IgD-negative memory B cell (primary cell): ENCODE data around the gene CDK14. TPM values are rescaled to one million over a fixed set of nuclear protein-coding genes. Genes with fewer than 3 reads are reported as not detected.

Source experiments
- H3K27ac Mint-ChIP-seq, 3 donors: one replicate each; pipeline ENCODE4 v1.8.0; 2020 to 2022; ENCODE audit warnings: mild to moderate bottlenecking in 3 of 3, mixed read lengths in 3 of 3, moderate library complexity in 1 of 3
- H3K27me3 Mint-ChIP-seq: one replicate; pipeline ENCODE4 v1.8.0; 2021; ENCODE audit warnings: mixed read lengths
- H3K36me3 Mint-ChIP-seq: one replicate; pipeline ENCODE4 v1.8.0; 2020; ENCODE audit warnings: mild to moderate bottlenecking, mixed read lengths
- H3K4me1 Mint-ChIP-seq, 3 donors: one replicate each; pipeline ENCODE4 v1.8.0; 2020 to 2022; ENCODE audit warnings: mixed read lengths in 3 of 3, mild to moderate bottlenecking in 1 of 3
- H3K4me3 Mint-ChIP-seq, 4 donors: one replicate each; pipeline ENCODE4 v1.8.0; 2020 to 2022; ENCODE audit warnings: mild to moderate bottlenecking in 4 of 4, mixed read lengths in 4 of 4, moderate library complexity in 3 of 4
- H3K9me3 Mint-ChIP-seq, 3 donors: one replicate each; pipeline ENCODE4 v1.8.0; 2020 to 2021; ENCODE audit warnings: mixed read lengths in 3 of 3, mild to moderate bottlenecking in 1 of 3
- polyA plus RNA-seq: library from polyadenylated mRNA; unstranded; fragments of 300-500 nt; fragmentation: Illumina TruSeq; gene quantifications from one replicate; pipeline ENCODE4 v1.2.3, GENCODE V29; 2021

The CDK14 gene
- polyA plus RNA-seq, 1 donor from 2014 or later = 53.0 TPM

DNA sequence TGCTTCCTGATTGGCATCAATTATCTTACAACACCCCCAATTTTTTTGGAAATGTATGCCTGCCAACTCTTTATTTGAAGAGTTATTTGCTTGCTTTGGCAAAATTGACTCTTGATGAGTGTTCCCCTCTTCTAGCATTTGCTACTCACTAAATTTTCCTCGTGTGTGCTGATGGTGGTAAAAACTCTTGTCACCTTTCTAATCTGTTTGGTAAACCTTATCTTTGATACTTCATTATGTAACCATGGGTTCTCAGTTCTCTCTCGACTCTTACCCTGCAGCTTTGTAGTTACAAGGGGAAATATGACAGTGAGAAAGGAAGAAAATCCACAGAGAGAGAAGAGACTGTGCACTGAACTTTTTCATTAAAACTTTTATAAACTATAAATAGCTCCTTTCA is 102.5 kb downstream of the CDK14 start:
- H3K4me3 Mint-ChIP-seq = no peak overlapping the region
- H3K27ac Mint-ChIP-seq = no peak overlapping the region
- H3K36me3 Mint-ChIP-seq = peaks cover 4% of the 10 kb centered on the region
- H3K9me3 Mint-ChIP-seq = peaks cover 0 to 5% (median 4%) of the 10 kb centered on the region in 3 donors
- H3K4me1 Mint-ChIP-seq = peaks cover 23 to 36% (median 27%) of the 10 kb centered on the region in 3 donors
- H3K27me3 Mint-ChIP-seq = no peaks in the 10 kb centered on the region

DNA sequence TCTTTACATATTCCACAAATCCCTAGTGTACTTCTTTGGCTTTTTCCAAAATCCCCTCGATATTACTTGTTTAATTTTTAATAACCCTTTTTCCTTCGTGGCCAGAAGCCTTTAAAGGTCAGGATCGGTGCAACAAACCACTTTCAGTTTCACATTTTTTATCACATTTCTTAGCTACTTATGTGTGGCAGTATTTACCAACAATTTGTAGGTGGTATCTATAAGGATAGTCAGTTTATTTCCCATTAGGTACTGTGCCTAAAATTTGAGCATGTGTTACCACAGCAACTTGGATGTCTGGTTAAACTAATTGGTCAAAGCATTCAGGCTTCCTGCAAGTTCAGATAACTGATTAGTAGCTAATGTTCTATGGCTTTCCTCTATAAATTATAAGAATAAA is 104.9 kb downstream of the CDK14 start:
- Mint-ChIP-seq H3K4me1 (peaks cover 24 to 41% (median 28%) of the 10 kb centered on the region in 3 donors), H3K36me3 (peaks cover 4% of the 10 kb centered on the region), H3K4me3 (peak overlapping the region; percentile 79 to 91 (median 88)), H3K9me3 (peaks cover 0 to 5% (median 4%) of the 10 kb centered on the region in 3 donors), H3K27me3 (no peaks in the 10 kb centered on the region), H3K27ac (peak overlapping the region; percentile 21 to 87 (median 41))

- Mint-ChIP-seq H3K4me3 (peak overlapping the region in 2 of 4 donors; percentile 25 to 91), H3K27me3 (no peaks in the 10 kb centered on the region), H3K27ac (peak overlapping the region in 1 of 3 donors; percentile 87), H3K36me3 (peaks cover 2% of the 10 kb centered on the region), H3K9me3 (peaks cover 0 to 2% (median 2%) of the 10 kb centered on the region in 3 donors), H3K4me1 (peaks cover 29 to 45% (median 33%) of the 10 kb centered on the region in 3 donors)
These were observed 105.7 kb downstream of the CDK14 start for GRCh38 chr7:90701771-90702170.

GRCh38 chr7:90705391-90706071 is 109.4 kb downstream of the CDK14 start:
- Mint-ChIP-seq H3K27ac (peak overlapping the region in 2 of 3 donors; percentile 6 to 54), H3K4me1 (peaks cover 33 to 43% (median 37%) of the 10 kb centered on the region in 3 donors), H3K9me3 (no peaks in the 10 kb centered on the region), H3K36me3 (no peaks in the 10 kb centered on the region), H3K4me3 (peak overlapping the region in 1 of 4 donors; percentile 5), H3K27me3 (no peaks in the 10 kb centered on the region)

GRCh38 chr7:90706072-90706716 is 110.1 kb downstream of the CDK14 start:
- Mint-ChIP-seq H3K4me1 (peaks cover 30 to 42% (median 34%) of the 10 kb centered on the region in 3 donors), H3K27me3 (no peaks in the 10 kb centered on the region), H3K36me3 (no peaks in the 10 kb centered on the region), H3K4me3 (peak overlapping the region in 2 of 4 donors; percentile 1 to 33), H3K9me3 (no peaks in the 10 kb centered on the region), H3K27ac (peak overlapping the region in 2 of 3 donors; percentile 29 to 33)

DNA sequence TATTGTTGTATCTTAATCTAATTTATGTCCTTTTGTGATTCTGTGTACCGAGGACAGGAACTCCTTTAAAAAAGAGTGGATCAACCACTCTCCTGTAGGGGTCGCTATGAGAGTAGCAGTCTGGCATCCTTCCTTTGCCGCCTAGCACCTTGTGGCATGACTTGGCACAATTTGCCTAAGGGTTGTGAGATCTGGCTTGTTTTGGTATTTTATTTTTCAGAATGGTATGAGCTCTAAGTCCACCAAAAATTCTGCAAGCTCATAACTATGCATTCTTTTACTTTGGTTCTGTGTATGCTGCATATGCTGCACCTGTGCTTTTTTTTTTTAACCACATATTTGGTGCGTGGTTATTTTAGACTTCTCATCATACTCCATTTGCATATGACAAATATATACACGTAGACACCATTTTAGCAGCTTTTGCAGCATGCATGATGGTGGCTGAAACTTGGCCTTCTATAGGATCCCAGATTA is 112.8 kb downstream of the CDK14 start:
- peaks cover 44 to 53% (median 51%) of the 10 kb centered on the region in 3 donors for H3K4me1 Mint-ChIP-seq
- peaks cover 2% of the 10 kb centered on the region for H3K36me3 Mint-ChIP-seq
- peak overlapping the region; percentile 76 to 97 (median 82) for H3K27ac Mint-ChIP-seq
- H3K4me3 Mint-ChIP-seq = peak overlapping the region; percentile 87 to 96 (median 90)
- H3K27me3 Mint-ChIP-seq = no peaks in the 10 kb centered on the region
- H3K9me3 Mint-ChIP-seq = no peaks in the 10 kb centered on the region

DNA sequence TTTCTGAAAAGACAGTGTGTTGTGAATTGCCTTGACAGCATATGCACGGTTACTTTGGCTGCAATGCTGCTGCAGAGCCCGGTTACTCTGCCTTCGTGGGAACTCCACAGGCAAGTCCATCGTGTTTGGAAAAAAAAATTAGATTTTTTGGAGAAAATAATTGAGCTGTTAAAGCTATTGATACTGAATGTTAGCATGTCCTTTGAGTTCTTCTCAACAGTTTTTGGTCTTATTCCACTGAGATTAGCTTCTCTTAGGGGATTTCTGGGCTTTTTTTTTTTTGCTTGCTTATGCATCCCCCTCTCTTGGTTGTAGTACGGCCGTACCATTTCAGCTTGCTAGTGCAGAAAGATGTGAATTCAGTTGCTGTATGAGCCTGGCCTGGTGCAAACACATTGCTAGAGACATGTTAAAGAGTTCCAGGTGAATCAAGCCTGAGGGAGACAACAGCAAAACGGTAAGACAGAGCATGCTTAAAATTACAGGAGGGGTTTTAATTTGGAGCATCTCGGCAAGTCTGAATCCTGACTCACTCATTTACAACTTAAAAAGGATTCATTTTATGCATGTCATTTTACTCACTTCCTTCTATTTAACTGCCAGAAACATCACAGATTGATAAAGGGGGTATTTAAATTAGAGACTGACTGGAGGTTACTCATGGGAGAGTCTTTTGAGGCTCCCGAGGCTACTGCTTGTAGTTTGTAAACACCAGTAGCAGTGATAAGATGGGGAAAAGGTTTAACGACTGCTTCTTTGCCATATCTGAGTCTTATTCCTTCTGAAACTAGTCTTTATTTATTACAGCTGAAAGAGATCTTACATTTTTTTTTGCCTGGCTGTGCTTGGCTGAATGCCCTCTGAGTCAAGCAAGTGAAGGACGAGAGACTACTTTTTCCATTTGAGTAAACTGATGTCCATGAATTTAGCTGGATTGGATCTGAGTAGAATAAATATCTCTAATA is 113.7 kb downstream of the CDK14 start:
- H3K27ac Mint-ChIP-seq = peak overlapping the region; percentile 76 to 97 (median 82)
- no peaks in the 10 kb centered on the region for H3K9me3 Mint-ChIP-seq
- H3K4me1 Mint-ChIP-seq = peaks cover 42 to 59% (median 58%) of the 10 kb centered on the region in 3 donors
- H3K4me3 Mint-ChIP-seq = peak overlapping the region; percentile 87 to 96 (median 90)
- no peaks in the 10 kb centered on the region for H3K27me3 Mint-ChIP-seq
- H3K36me3 Mint-ChIP-seq = peaks cover 2% of the 10 kb centered on the region

DNA sequence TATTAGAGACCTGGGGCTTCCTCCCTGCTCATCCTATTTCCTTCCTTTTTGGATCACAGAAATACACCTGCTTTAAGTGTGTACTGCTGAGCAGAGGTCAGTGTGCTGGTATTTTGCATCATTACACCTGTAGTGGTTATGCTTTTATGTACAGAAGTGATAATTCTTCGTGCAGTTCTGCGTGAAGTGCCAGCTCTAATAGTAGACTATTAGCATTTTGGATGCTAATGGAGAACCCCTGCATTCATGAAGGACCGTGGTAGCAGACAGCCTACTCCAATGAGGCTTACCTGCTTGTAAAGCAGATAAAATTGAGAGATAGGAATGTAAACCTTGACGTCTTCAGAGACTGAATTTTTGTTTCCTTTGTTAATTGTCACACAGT is 114.3 kb downstream of the CDK14 start:
- H3K4me1 Mint-ChIP-seq = peaks cover 49 to 66% (median 61%) of the 10 kb centered on the region in 3 donors

DNA sequence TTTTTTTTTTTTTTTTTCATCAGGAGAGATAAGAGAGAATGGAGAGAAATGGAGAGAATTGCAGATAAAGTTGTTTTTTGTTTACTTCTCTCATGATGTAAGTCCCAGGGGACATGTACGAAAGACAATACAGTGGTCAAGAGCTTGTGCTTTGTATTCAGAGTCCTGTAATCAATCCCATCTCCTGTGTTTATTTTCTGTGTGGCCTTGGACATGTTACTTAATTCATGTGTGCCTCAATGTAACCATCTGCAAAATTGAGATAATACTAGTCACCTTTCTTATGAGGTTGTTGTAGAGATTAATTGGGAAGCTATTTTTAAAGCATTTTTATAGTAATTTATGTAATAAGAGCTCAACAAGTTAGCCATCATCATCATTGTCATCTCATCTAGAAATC is 117.5 kb downstream of the CDK14 start:
- Mint-ChIP-seq H3K27ac (peak overlapping the region; percentile 76 to 92 (median 77)), H3K27me3 (no peaks in the 10 kb centered on the region), H3K9me3 (no peaks in the 10 kb centered on the region), H3K4me3 (peak overlapping the region; percentile 63 to 88 (median 84)), H3K4me1 (peaks cover 47 to 78% (median 63%) of the 10 kb centered on the region in 3 donors), H3K36me3 (peaks cover 5% of the 10 kb centered on the region)

More for the DNA sequence above, 114.3 kb downstream of the CDK14 start:
- Mint-ChIP-seq H3K4me3 (peak overlapping the region; percentile 87 to 96 (median 90)), H3K27ac (peak overlapping the region; percentile 76 to 97 (median 82)), H3K27me3 (no peaks in the 10 kb centered on the region), H3K9me3 (no peaks in the 10 kb centered on the region), H3K36me3 (peaks cover 2% of the 10 kb centered on the region)

DNA sequence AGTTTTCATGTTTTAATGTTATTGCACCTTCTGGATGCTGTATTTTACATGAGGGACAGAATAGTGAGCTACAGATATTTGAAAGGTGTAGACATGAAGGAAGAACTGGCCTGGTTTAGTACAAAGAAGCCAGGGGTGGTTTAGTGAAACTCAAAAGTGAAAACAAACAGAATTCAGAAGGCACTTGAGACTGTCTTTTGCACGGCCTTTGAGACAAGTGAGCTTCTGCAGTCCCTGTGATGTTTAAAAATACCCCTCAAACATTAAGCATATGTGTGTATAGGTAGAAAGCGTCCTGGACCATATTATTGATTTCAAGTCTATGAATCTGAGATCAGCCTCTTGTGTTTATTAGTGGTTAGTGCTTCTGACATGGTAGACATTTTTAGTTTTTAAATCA is 118.9 kb downstream of the CDK14 start:
- H3K27me3 Mint-ChIP-seq = no peaks in the 10 kb centered on the region
- H3K4me3 Mint-ChIP-seq = peak overlapping the region; percentile 64 to 86 (median 78)
- peaks cover 11% of the 10 kb centered on the region for H3K36me3 Mint-ChIP-seq
- H3K9me3 Mint-ChIP-seq = no peaks in the 10 kb centered on the region
- peak overlapping the region; percentile 81 to 91 (median 83) for H3K27ac Mint-ChIP-seq
- H3K4me1 Mint-ChIP-seq = peaks cover 55 to 76% (median 72%) of the 10 kb centered on the region in 3 donors

DNA sequence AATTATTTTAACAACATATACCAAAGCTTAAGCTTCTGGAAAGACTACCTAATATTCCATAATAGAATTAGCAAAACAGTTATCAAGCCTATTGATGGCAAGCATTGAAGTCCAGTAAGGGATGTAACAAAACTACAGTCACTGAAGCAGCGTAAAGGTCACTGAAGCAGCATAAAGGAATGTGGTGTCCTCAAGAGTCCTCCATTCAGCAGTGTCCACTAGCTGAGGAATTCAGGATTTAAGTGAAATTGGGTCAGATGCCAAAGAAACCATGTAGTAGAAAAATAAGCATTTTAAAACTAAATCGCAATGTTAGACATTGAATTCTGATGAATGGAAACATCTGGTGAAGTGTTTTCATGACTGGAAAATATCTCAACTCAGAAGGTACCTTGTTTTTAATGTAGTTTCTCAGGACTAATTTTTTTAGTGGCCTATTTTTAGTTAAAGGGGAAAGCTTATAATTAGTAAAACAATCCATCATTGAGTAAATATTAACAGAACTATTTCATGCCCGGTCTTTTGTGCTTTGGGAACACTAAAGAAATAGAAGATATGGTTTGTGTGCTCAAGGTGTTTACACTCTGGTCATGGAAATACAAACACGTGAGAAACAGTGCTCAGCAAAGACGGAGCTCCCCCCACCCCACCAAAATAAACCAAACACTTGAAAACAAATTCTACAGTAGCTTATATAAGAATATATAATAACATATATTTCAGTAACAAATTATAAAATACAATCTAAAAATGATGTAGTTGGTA is 121.4 kb downstream of the CDK14 start:
- peaks cover 14% of the 10 kb centered on the region for H3K36me3 Mint-ChIP-seq
- H3K4me1 Mint-ChIP-seq = peaks cover 60 to 78% (median 70%) of the 10 kb centered on the region in 3 donors
- no peaks in the 10 kb centered on the region for H3K9me3 Mint-ChIP-seq
- peak overlapping the region in 1 of 4 donors; percentile 19 for H3K4me3 Mint-ChIP-seq
- no peaks in the 10 kb centered on the region for H3K27me3 Mint-ChIP-seq
- H3K27ac Mint-ChIP-seq = peak overlapping the region in 2 of 3 donors; percentile 26 to 64

DNA sequence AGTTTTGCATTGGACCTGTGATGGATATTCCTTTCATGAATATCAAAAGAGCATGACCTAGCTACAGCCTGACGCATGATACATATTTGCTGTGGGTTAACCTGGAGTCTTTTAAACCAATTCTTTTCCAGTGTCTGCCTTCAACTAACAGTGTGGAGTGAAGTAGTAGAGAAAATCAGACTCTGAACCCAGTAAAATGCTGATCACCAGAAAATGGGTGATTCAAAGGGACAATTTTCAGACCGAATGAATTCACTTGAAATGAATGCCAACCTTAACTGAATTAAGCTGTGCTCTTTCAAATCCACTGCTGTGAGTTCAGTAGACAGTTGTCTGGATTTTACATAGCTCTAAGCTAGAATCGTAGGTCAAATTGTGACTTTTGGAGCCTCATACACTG is 123.0 kb downstream of the CDK14 start:
- Mint-ChIP-seq H3K27ac (peak overlapping the region in 2 of 3 donors; percentile 0 to 76), H3K4me3 (peak overlapping the region in 2 of 4 donors; percentile 6 to 29), H3K27me3 (no peaks in the 10 kb centered on the region), H3K36me3 (peaks cover 14% of the 10 kb centered on the region), H3K9me3 (no peaks in the 10 kb centered on the region), H3K4me1 (peaks cover 61 to 79% (median 72%) of the 10 kb centered on the region in 3 donors)

GRCh38 chr7:90720984-90721760 is 125.1 kb downstream of the CDK14 start:
- Mint-ChIP-seq H3K4me1 (peaks cover 67 to 81% (median 76%) of the 10 kb centered on the region in 3 donors), H3K27me3 (no peaks in the 10 kb centered on the region), H3K36me3 (peaks cover 14% of the 10 kb centered on the region), H3K9me3 (no peaks in the 10 kb centered on the region), H3K4me3 (no peak overlapping the region), H3K27ac (peak overlapping the region; percentile 4 to 88 (median 25))
